Activated naive CD8-positive, alpha-beta T cell treated with anti-CD3 and anti-CD28 coated beads for 36 hours (primary cell): ENCODE results near the gene MYO16. TPM values are rescaled to one million over a fixed set of nuclear protein-coding genes. Genes with fewer than 3 reads are reported as not detected.

ENCODE experiments used
- DNase-seq: peaks from one replicate; pipeline ENCODE4 v3.0.0; 2021
- H3K27ac Mint-ChIP-seq: one replicate; pipeline ENCODE4 v1.8.0; 2022; ENCODE audit warnings: mild to moderate bottlenecking, moderate library complexity, mixed read lengths
- H3K27me3 Mint-ChIP-seq: one replicate; pipeline ENCODE4 v1.8.0; 2022; ENCODE audit warnings: mild to moderate bottlenecking, mixed read lengths
- H3K36me3 Mint-ChIP-seq: one replicate; pipeline ENCODE4 v1.8.0; 2021; ENCODE audit warnings: mild to moderate bottlenecking, mixed read lengths
- H3K4me1 Mint-ChIP-seq: one replicate; pipeline ENCODE4 v1.8.0; 2021; ENCODE audit warnings: mixed read lengths
- H3K4me3 Mint-ChIP-seq: one replicate; pipeline ENCODE4 v1.8.0; 2022; ENCODE audit warnings: mild to moderate bottlenecking, moderate library complexity, mixed read lengths
- H3K9me3 Mint-ChIP-seq: one replicate; pipeline ENCODE4 v1.8.0; 2022; ENCODE audit warnings: mixed read lengths
- total RNA-seq, 2 experiments: library from RNA; stranded (reverse); gene quantifications; one replicate each; pipeline ENCODE4 v1.2.3, GENCODE V29; 2021

Gene MYO16
- total RNA-seq, 2 experiments from 2014 or later: not detected

- Mint-ChIP-seq H3K27me3 (peaks cover 10% of the 10 kb centered on the region), H3K36me3 (no peaks in the 10 kb centered on the region), H3K9me3 (no peaks in the 10 kb centered on the region), H3K4me1 (no peaks in the 10 kb centered on the region), H3K4me3 (no peak overlapping the region), H3K27ac (no peak overlapping the region)
- DNase-seq: no peak
These were observed 330.6 kb downstream of the MYO16 start for GRCh38 chr13:108960006-108960405.

DNA sequence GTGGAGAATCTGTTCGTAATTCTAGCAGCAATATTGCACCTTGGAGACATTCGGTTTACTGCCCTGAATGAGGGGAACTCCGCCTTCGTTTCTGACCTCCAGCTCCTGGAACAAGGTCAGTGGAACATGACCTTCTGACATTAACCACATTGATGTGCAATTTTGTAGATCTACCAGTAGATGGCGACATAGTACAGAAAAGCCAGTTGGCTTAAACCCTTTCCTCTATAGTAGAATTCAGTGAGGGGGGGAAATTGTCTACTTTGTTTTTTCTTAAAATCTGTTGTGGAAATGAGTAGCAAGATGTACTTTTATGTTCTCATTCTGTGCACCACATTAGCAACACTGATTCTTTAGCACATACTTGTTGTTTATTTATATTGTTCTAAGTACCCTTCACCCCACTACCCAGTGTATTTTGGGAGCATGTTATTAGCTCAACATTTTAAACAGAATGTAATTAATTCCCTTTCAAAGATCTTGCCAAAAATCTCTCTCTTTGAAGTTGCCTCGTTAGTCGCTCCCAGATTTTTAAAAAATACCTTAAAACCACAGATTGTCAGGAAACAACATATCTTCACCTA, 332.2 kb downstream of the MYO16 start:
- Mint-ChIP-seq H3K4me3 (no peak overlapping the region), H3K36me3 (no peaks in the 10 kb centered on the region), H3K27me3 (peaks cover 3% of the 10 kb centered on the region), H3K9me3 (no peaks in the 10 kb centered on the region), H3K27ac (no peak overlapping the region), H3K4me1 (no peaks in the 10 kb centered on the region)
- DNase-seq: no peak

DNA sequence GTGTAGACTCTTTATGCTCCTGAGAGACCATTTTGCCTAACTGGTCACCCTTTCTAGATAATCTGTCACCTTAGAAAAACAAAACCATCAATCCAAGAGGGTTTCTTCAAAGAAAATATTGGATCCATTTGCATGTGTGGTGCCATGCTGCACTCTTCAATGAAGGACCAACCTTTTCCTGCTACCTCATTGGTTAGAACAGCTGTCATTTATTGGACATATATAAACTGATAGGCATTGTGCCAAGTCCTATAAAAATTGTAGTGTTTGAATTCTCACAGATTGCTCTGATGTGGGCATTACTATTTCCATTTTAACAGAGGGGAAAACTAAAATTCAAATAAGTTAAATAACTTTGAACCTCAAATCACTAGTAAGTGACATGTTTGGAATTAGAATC, 333.2 kb downstream of the MYO16 start:
- H3K36me3 Mint-ChIP-seq: no peaks in the 10 kb centered on the region
- no peaks in the 10 kb centered on the region for H3K4me1 Mint-ChIP-seq
- peaks cover 3% of the 10 kb centered on the region for H3K27me3 Mint-ChIP-seq
- H3K4me3 Mint-ChIP-seq: no peak overlapping the region
- H3K27ac Mint-ChIP-seq: no peak overlapping the region
- no peak for DNase-seq
- no peaks in the 10 kb centered on the region for H3K9me3 Mint-ChIP-seq

DNA sequence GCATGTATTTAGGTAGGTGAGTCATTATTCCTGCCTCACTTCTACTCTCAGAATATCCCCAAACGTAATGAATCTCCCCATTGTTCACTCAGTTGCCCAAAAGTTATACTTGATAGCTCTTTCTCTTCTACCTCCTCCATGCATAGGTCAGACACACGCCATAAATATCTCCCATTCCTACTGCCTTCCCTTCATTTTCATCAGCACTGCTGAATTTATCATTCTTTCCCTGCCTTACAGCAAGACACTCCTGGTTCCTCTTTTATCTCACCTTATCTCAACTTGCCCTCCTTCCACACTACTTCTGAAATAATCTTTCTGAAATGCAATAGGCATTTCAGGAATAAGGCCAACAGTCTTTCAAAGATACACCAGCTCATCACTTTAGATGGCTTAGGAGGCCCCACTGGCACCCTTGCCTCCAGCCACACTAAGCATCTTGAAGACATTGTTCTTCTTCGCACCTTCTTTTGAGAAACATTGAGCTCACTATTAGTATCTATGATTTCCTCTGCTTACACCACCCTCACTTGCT, 333.9 kb downstream of the MYO16 start:
- Mint-ChIP-seq H3K27me3 (peaks cover 3% of the 10 kb centered on the region), H3K27ac (no peak overlapping the region), H3K4me3 (no peak overlapping the region), H3K9me3 (no peaks in the 10 kb centered on the region), H3K36me3 (no peaks in the 10 kb centered on the region), H3K4me1 (no peaks in the 10 kb centered on the region)
- no peak for DNase-seq

DNA sequence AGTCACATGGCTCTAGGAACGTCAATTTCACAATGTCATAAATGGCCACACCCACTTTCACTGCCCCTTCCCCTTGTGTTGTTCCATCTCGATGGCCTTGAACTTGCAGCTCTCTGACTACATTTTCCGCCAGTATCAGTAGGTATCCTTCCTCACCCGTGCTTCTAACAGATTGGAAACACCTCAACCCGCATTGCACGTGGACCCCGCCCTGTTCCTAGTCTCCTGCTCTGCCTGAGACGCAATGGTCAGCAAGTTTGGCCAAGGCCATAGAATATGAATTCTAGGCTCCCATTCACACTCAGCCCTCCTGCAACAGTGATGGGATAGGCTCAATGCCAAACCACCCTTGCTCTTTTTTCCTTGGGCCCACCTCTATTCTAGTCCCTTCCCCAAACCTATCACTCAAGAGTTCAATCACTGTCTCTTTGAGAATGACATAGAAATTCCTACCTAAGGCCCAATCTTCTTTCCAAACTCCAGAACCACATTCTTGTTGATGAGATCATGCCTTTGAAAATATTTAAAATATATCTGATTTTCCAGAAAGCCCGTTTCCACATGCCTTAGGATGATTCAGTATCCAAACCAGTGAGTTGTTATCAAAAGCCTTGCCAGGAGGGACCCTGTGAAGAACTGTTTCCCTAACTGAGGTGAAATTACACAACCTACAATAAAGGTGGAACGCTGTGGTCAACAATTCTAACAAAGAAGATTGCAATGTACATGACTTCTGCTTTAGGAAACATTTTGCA, 334.6 kb downstream of the MYO16 start:
- Mint-ChIP-seq H3K4me1 (no peaks in the 10 kb centered on the region), H3K36me3 (no peaks in the 10 kb centered on the region), H3K27ac (no peak overlapping the region), H3K27me3 (peaks cover 3% of the 10 kb centered on the region), H3K9me3 (no peaks in the 10 kb centered on the region), H3K4me3 (no peak overlapping the region)
- no peak for DNase-seq

GRCh38 chr13:108964606-108965005, 335.2 kb downstream of the MYO16 start:
- DNase-seq: no peak
- Mint-ChIP-seq H3K27ac (no peak overlapping the region), H3K4me1 (no peaks in the 10 kb centered on the region), H3K4me3 (no peak overlapping the region), H3K9me3 (no peaks in the 10 kb centered on the region), H3K27me3 (peaks cover 3% of the 10 kb centered on the region), H3K36me3 (no peaks in the 10 kb centered on the region)

GRCh38 chr13:108967371-108967770, 338.0 kb downstream of the MYO16 start:
- Mint-ChIP-seq H3K9me3 (no peaks in the 10 kb centered on the region), H3K4me3 (no peak overlapping the region), H3K36me3 (no peaks in the 10 kb centered on the region), H3K27me3 (no peaks in the 10 kb centered on the region), H3K27ac (no peak overlapping the region), H3K4me1 (no peaks in the 10 kb centered on the region)
- no peak for DNase-seq

DNA sequence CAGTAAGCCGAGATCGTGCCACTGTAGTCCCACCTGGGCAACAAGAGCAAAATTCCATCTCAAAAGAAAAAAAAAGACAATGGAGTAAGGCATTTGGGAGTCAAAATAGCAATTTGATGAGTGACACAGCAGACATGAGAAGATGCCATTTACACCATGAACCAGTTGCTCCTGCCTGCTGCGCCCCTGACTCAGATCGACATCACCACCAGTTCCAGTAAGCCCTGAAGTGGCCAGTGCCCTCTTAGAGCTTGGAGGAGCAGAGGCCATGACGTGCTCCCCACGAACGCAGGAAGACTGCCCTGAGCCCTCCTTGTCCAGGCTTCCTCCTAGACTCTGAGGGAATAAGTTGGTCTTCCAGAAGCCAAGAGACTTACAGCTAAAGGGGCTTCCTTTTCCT, 339.2 kb downstream of the MYO16 start:
- H3K36me3 Mint-ChIP-seq: no peaks in the 10 kb centered on the region
- H3K9me3 Mint-ChIP-seq: no peaks in the 10 kb centered on the region
- no peak overlapping the region for H3K27ac Mint-ChIP-seq
- no peak for DNase-seq
- no peaks in the 10 kb centered on the region for H3K27me3 Mint-ChIP-seq
- no peaks in the 10 kb centered on the region for H3K4me1 Mint-ChIP-seq
- H3K4me3 Mint-ChIP-seq: no peak overlapping the region

DNA sequence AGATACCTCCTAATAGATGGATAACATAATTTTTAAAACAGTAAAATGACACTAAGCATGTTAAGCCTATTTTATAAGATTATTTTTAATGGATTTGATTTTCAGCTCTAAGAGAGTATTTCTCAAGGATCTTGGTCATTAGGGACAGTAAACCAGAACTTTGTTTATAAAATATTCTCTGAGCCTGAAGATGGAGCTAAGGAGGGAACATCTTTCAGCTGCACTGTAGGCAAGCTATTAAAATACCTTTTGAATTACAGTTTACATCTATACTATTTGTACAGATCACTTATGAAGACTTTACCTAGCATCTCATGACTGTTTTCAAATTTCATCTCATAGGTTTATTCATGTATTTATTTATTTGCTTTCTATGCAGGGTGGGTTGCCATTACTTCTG, 345.3 kb downstream of the MYO16 start:
- Mint-ChIP-seq H3K27ac (no peak overlapping the region), H3K36me3 (no peaks in the 10 kb centered on the region), H3K9me3 (no peaks in the 10 kb centered on the region), H3K4me3 (no peak overlapping the region), H3K4me1 (no peaks in the 10 kb centered on the region), H3K27me3 (peaks cover 24% of the 10 kb centered on the region)
- no peak for DNase-seq

- no peaks in the 10 kb centered on the region for H3K9me3 Mint-ChIP-seq
- no peak overlapping the region for H3K4me3 Mint-ChIP-seq
- H3K27me3 Mint-ChIP-seq: peaks cover 39% of the 10 kb centered on the region
- H3K27ac Mint-ChIP-seq: no peak overlapping the region
- no peaks in the 10 kb centered on the region for H3K36me3 Mint-ChIP-seq
- DNase-seq: no peak
- no peaks in the 10 kb centered on the region for H3K4me1 Mint-ChIP-seq
These were observed 350.8 kb downstream of the MYO16 start for GRCh38 chr13:108980237-108980636.

GRCh38 chr13:108981407-108981806, 352.0 kb downstream of the MYO16 start:
- Mint-ChIP-seq H3K9me3 (no peaks in the 10 kb centered on the region), H3K4me1 (no peaks in the 10 kb centered on the region), H3K4me3 (no peak overlapping the region), H3K27ac (no peak overlapping the region), H3K36me3 (no peaks in the 10 kb centered on the region), H3K27me3 (peaks cover 32% of the 10 kb centered on the region)
- no peak for DNase-seq

DNA sequence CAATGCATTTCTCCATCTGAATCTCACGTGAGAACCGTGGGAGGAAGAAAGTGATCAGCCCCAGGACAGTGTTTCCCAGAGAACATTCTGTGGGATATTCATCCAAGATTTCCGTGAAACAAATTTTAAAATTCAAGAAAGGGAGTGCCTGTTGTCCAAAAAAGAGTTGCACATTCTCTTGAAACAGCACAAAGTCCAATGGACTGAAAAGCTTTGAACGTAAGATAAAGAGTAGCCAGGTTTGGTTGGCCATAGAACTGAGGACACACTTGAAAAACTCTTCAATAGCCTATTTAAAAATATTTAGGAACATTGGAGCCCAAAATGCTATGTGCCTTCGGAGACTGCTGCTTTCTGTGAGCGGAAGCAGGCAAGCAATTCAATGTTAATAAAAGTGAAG, 353.9 kb downstream of the MYO16 start:
- Mint-ChIP-seq H3K36me3 (no peaks in the 10 kb centered on the region), H3K4me1 (no peaks in the 10 kb centered on the region), H3K27ac (no peak overlapping the region), H3K9me3 (no peaks in the 10 kb centered on the region), H3K4me3 (no peak overlapping the region), H3K27me3 (peaks cover 23% of the 10 kb centered on the region)
- DNase-seq: no peak

DNA sequence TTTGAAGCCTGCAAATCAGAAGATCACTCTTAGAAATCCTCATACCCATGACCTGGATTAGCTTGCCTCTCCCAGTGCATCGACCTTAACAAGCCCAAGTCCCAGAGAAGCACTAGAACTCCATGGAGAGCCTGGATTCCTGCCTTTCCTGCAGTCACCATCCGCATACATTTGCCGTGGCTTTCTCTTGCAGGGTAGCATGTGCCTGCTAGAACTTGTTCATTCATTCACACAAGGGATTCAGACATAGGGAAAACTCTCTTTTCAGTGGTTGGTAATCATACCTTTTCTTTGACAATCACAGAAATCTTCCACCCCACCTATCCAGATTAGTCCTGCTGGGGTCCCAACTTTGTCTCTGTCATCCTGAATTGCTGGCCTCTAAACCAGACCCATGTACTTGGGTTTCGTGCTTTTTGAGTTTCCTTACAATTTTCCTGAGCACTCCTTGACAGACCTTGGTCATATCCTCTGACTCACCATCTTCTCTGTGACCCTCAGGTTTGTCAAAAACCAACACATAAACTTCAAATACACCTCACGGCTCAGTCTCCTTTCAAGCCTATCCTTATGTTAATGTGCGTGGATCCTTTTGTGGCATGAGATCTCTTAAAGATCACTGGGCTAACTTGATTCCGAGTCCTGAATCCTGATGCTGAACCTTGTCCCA, 355.0 kb downstream of the MYO16 start:
- Mint-ChIP-seq H3K4me1 (no peaks in the 10 kb centered on the region), H3K27me3 (peaks cover 18% of the 10 kb centered on the region), H3K36me3 (no peaks in the 10 kb centered on the region), H3K9me3 (no peaks in the 10 kb centered on the region), H3K4me3 (no peak overlapping the region), H3K27ac (no peak overlapping the region)
- DNase-seq: no peak

GRCh38 chr13:108985166-108985565, 355.8 kb downstream of the MYO16 start:
- Mint-ChIP-seq H3K9me3 (no peaks in the 10 kb centered on the region), H3K4me3 (no peak overlapping the region), H3K27ac (no peak overlapping the region), H3K27me3 (peaks cover 18% of the 10 kb centered on the region), H3K36me3 (no peaks in the 10 kb centered on the region), H3K4me1 (no peaks in the 10 kb centered on the region)
- no peak for DNase-seq

- Mint-ChIP-seq H3K36me3 (no peaks in the 10 kb centered on the region), H3K9me3 (no peaks in the 10 kb centered on the region), H3K4me3 (no peak overlapping the region), H3K27me3 (peaks cover 5% of the 10 kb centered on the region), H3K27ac (no peak overlapping the region), H3K4me1 (no peaks in the 10 kb centered on the region)
- DNase-seq: no peak
These were observed 358.1 kb downstream of the MYO16 start for GRCh38 chr13:108987517-108987916.
